ENCODE measurements around the gene PLA2R1.
A peak's percentile ranks its signal among the peaks of the same experiment; 100 is the strongest.

The PLA2R1 gene

GRCh38 chr2:159922563-159922962 lies 139.9 kb downstream of the PLA2R1 start:
- no peak for DNase-seq

DNA sequence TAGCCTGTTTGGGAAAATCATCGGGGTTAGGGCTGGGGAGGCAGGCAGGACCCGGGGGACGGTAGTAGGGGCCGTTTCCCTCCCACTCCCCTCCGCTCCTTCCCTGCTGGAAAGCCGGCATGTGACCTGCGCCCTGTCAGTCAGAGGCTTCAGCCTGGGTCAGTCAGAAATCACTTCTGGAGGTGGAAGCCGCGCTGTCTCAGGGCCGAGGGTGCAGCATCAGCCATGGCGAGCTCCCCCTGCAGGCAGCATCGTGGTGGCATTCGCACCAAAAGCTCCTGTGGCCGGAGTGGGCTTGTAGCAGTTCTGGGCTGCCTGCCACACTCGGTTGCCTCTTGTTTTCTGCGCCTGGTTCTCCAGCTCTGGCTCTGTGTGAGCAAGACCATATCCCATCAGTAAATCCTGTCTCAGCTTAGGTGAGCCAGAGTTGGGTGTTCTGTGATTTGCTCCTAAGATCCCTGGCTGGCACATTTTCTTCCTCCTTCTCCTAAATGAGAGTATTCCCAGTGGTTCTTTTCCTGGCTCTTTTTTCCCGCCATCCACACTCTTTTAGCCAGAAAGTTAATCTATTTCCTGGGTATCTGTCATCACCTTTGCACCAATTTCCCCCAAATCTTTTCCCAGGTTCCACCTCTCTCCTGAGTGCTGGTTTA lies 140.5 kb downstream of the PLA2R1 start:
- peak; percentile 73 for DNase-seq

DNA sequence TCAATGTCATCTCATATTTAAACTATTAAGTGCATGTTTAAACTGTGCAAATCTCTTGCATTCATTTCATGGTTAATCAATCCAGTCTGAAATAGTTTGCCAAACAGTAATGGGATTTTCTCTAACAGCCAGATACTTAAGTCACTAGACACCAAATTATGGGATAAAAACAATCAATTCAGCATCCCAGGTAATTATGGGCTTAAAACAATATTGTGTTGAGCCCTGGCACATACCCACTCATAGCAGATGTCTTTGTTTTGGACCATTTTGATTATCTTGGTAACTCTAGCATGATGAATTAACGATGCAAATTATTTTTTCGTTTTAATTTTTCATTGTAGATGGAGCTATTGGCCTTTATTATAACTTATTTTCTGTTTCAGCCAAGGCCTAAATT lies 145.9 kb downstream of the PLA2R1 start:
- no peak for DNase-seq

DNA sequence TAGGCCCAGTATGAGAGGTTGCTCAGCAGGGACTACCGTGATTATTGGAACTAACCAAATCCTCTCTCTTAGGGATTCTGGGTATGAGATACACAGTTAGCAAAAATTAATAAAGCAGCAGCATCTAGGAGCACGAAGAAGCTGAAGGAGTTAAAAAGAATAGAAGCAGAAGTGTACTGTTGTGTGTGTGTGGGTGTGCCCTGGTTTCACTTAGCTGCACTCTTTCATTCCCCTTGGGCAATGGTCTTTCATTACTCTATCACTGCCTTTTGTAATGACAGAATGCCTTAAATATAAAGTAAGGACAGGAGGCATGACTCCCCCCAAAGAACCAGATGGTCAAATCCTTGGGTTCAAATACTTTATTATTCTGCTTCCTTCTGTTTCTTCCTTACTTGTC lies 148.5 kb downstream of the PLA2R1 start:
- no peak for DNase-seq

GRCh38 chr2:159912580-159912979 lies 149.8 kb downstream of the PLA2R1 start:
- DNase-seq: no peak

GRCh38 chr2:159910951-159911350 lies 151.5 kb downstream of the PLA2R1 start:
- DNase-seq: no peak

DNA sequence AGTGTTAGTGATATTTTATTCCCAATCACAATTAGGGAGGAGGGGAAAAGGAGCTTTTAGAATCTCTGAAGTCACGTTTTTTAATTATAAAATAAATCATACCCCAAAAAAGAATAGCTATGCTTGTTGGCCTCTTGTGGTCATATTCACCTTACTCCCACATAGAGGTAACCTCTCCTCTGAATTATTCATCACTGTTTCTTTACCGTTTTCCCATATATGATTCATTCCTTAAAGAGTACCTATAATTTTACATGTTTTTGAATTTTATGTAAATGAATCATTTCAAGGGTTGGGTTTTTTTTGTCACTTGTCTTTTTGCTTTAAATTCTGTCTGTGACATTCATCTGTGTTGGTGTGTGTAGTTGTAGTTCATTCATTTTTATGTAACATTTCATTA lies 153.8 kb downstream of the PLA2R1 start:
- no peak for DNase-seq

DNA sequence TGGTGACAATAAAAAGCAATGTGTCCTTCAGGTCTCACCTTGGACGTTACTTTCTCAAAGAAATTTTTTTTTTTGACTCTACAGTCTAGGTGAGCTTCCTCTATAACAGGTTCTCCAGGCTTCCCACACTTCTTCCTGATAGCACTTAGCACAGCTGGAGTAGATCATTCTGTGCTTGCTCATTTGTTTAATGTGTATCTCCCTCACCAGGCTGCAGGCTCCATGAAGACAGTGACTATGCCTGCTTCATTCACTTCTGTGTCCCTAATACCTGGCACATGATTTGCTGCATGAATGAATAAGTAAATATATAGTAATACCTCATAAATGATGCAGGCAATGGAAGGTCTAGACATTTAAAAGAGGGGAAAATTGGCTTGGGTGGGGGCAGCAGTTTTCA lies 154.5 kb downstream of the PLA2R1 start:
- no peak for DNase-seq

GRCh38 chr2:159905926-159906714 lies 156.3 kb downstream of the PLA2R1 start:
- no peak for DNase-seq

DNA sequence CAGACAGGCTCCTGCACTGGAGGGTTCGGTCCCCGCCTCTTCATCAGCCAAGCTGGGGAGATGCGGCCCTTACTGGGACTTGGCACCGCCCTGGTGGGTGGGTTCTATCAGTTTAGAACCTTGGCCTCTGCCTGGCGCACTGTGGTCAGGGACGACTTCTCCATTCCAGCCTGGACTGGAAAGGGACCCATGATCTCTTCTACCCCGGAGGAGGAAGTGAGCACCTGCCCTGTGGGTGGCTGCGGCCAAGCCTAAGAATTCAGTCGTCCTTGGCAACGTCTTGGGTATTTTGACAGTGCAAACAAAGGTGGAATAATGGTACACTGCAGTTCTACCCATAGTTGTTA lies 157.5 kb downstream of the PLA2R1 start:
- no peak for DNase-seq

GRCh38 chr2:159904127-159904958 lies 158.1 kb downstream of the PLA2R1 start, which contains the start of gene LY75:
LY75 (minus strand) TSS chr2:159904756.
- peak; percentile 79 for DNase-seq

GRCh38 chr2:159903443-159904126 lies 158.8 kb downstream of the PLA2R1 start:
- DNase-seq: peak; percentile 43

DNA sequence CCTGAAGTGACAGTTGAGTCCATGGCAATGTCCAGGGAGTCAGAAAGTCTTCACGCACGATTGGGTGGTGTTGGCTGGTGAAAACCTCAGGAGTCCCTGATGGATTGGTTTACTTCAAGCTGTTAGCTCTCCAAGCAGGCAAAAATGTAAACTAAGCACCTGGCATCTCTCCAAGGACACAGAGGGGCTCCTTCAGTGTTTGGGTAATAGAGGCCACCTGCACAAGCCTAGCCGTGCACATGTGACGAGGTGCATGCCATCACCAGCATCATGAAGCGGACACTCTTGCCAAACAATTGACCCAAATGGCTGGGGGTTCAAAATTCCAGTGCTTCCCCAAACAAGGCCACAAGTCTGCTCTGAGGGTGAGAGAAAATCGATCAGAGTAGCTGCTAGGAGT lies 159.7 kb downstream of the PLA2R1 start:
- no peak for DNase-seq

DNA sequence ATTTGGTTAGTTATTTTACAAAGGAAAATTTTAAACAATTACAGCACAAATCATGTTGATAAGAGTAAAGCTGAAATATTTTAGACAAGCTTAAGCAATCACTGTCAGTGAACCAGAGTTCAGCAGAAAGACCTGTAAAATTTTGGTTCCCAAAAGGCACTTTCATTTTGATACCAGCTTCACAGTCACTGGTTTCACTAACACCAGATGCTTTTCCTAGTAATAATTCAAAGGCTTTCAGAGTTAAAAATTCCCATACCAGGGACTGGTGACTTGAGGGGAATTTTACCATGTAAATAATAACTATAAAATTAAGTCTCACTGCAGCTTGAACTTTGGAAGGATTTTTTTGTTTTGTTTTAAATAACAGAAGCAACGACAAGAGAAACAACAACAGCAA lies 162.1 kb downstream of the PLA2R1 start:
- no peak for DNase-seq

DNA sequence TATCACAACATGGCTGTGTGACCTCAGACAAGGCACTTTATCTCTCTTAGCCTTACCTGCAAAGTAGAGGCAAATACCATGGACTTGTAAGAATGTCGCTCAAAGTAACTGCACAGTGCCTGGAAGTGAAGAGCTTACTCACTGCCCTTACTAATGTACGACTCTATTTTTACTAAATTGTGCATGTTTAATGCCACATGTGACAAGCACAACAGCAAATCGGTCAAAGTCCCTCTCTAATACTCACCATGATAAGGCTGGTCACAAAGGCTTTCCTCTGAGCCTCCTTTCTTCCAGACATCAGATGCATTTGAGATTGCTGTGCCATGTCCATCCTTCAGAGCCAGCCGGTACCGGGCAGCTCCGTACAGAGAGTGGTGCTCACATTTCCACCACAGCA lies 164.0 kb downstream of the PLA2R1 start:
- no peak for DNase-seq

DNA sequence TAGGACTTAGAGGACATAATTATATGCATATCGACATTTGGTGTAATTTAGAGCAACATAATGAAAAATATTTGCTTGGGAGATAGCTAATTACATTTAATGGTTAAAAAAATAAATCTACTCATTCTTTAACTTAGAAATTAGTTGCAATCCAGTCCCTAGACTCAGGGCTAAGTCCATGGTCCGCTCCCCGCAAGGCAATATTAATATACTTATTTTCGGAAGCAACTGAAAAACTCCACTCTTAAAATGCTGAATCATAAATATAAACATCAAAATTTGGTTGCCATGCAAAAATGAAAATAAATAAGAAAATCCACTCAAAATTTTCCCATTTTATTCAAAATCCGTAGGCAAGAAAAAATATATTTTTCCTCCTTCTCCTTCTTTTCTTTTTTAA lies 164.7 kb downstream of the PLA2R1 start:
- DNase-seq: no peak

DNA sequence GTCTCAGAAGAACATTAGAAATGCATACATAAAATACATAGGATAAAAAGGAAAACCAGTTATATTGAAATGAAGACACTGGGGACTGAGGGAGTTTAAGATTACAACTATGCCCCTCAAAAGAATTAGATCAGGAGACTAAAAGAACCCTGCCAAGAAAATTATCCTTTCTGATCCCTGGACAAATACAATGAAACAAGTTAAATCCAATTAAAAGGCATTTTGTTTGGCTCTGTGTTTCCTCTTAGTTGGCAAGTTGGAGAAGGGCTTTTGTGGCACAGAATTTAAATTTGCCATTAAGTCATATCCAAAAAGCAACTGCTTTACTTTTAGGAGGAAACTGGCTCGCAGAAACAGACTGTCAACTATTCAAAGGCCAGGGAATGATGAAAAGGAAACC lies 165.3 kb downstream of the PLA2R1 start:
- no peak for DNase-seq

GRCh38 chr2:159895258-159896065 lies 167.0 kb downstream of the PLA2R1 start:
- DNase-seq: no peak

GRCh38 chr2:159894145-159894838 lies 168.1 kb downstream of the PLA2R1 start:
- no peak for DNase-seq

DNA sequence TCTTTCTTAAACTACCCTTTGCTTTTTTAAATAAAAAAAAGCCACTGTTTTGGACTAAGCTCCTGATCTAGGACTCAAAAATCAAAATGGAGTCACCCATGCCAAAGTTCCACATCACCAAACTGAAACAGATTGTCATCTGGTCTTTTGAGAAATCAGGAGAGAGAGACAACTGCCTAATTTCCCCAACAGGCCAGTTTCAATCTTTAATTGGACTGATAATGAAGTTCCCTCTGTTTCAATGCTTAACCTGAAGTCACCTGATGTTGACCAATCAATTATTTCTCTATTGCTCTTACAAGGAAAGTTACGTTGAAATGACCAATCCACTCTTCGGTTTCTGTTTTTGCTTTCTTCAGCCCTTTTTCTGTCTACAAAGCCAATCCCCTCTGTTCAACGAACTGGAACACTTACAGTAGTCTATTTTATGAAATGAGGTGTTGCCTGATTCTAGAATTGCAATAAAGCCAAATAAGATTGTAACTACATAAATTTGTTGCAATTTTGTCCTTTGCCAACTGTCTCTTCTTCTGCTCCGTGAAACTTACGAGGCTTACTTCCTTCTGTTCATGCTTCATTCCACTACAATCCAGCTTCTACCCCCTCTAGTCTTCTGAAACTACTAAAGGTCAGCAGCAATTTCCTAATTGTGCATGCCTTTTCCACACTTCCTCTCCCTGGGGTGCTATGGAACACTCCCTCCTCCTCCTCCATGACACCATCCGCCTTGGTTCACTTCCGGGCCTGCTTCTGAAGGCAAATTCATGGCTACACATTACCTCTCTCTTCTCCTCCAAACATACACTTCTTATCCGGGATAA lies 169.2 kb downstream of the PLA2R1 start:
- no peak for DNase-seq
